Measurements from ENCODE around the gene PTPRQ.
"Not testable (repeated sequence)": the region's sequence is repeated elsewhere in the genome, so short reads cannot be mapped to it uniquely, and the experiment has no call there.

PTPRQ gene, protein sequence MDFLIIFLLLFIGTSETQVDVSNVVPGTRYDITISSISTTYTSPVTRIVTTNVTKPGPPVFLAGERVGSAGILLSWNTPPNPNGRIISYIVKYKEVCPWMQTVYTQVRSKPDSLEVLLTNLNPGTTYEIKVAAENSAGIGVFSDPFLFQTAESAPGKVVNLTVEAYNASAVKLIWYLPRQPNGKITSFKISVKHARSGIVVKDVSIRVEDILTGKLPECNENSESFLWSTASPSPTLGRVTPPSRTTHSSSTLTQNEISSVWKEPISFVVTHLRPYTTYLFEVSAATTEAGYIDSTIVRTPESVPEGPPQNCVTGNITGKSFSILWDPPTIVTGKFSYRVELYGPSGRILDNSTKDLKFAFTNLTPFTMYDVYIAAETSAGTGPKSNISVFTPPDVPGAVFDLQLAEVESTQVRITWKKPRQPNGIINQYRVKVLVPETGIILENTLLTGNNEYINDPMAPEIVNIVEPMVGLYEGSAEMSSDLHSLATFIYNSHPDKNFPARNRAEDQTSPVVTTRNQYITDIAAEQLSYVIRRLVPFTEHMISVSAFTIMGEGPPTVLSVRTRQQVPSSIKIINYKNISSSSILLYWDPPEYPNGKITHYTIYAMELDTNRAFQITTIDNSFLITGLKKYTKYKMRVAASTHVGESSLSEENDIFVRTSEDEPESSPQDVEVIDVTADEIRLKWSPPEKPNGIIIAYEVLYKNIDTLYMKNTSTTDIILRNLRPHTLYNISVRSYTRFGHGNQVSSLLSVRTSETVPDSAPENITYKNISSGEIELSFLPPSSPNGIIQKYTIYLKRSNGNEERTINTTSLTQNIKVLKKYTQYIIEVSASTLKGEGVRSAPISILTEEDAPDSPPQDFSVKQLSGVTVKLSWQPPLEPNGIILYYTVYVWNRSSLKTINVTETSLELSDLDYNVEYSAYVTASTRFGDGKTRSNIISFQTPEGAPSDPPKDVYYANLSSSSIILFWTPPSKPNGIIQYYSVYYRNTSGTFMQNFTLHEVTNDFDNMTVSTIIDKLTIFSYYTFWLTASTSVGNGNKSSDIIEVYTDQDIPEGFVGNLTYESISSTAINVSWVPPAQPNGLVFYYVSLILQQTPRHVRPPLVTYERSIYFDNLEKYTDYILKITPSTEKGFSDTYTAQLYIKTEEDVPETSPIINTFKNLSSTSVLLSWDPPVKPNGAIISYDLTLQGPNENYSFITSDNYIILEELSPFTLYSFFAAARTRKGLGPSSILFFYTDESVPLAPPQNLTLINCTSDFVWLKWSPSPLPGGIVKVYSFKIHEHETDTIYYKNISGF (N-terminal part only)

DNA sequence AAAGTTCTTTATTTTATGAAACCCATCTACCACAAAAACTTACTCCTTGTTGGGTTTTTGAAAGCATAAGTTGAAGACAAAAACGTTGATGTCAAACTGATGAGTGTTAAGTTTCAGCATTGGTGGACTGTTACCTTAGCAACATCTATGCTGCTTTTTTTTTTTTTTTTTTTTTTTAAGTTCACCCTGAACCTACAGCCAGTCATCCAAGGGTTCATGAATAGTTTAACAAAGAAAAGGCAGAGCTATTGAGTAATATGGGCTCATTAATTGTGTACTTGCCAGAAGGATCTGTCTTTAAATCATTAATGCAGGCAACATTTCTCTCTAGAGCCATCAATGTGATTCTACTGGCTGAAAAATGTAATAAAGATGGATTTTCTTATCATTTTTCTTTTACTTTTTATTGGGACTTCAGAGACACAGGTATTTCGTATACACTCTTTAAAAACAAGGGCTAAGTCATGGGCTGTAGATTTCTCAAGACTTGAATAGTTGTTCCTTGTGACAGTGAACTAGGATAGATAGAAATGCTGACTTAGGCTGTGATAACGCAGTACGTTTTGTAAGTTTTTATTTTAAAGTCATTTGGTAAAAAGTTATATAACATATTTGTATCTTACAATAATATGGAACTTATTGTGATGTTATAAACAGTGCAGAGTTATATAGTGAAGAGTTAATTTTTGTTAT lies at the start of gene PTPRQ:
Gene PTPRQ (plus strand): TSS at position 262 of the 693 bp plus-strand sequence. CDS start 111 bp downstream, at position 373.
- DNase-seq, result no peak

- DNase-seq, result no peak
These were observed 43.5 kb upstream of the PTPRQ start for GRCh38 chr12:80400571-80400991.

DNA sequence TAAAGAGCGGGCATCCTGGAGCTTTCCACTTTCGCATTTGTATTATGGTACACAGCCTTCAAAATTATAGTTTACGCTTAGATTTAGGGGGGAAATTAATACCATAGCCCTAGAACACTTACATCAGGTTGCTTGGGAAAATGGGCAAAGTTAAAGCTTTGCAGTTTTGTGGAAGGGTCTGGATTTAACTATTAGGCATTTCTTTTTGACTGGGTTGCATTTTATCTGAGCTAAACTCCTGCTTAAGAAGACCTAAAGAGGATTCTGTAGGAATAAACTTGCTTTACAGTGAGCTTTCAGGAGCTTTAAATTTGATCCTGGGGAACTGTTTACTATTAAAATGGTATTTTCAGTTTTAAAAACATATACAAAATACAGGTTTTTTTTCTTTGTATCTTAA lies 42.8 kb upstream of the PTPRQ start:
- no peak for DNase-seq

GRCh38 chr12:80404629-80405028 lies 39.4 kb upstream of the PTPRQ start:
- no peak for DNase-seq

GRCh38 chr12:80406253-80406652 lies 37.8 kb upstream of the PTPRQ start:
- no peak for DNase-seq

- DNase-seq, result no peak
These were observed 32.2 kb upstream of the PTPRQ start for GRCh38 chr12:80411787-80412186.

DNA sequence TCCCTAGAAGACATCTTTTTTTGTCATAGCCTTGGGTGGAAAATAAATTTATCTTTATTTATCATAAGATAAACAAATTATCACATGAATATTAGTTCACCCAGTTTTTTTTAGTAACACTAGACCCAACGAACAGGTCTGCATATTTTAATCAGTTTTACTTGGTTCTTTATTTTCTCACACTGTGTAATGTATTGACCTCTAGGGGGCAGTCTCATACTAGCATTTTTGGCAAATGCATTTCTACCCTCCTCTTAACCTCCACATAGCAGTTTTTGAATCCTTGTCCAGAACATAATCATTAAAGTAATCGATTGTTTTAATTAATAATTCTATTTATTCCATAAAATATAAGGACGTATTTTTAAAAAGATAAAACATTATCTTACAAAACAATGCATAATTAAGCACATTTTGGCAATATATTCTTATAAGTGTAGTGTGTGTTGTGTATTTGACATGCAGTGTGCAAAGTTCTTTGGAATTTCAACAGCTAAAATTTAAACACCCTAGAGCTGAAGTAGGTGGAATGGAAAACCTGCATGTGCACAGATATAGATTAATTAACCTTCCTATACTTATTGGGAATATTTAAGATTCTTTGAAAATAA lies 31.6 kb upstream of the PTPRQ start:
- DNase-seq, result peak; percentile 43

- no peak for DNase-seq
These were observed 30.6 kb upstream of the PTPRQ start for GRCh38 chr12:80413462-80413861.

DNA sequence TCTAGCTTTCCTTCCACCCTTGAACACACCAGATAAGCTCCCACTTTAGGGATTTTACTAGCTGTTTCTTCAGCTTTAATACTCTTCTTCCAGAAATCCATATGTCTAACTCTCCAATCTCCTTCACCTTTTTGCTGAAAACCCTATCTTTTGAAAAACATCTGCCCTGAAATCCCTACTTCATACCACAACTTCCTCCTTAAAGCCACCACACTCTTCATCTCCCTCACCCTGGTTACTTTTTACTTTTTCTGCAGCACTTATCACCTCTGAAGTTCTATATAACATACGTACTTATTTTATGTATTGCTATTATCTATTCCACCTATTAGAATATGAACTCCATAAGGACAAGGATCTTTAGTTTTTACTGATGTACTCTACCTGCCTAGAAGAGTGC lies 28.6 kb upstream of the PTPRQ start:
- DNase-seq, result no peak

DNA sequence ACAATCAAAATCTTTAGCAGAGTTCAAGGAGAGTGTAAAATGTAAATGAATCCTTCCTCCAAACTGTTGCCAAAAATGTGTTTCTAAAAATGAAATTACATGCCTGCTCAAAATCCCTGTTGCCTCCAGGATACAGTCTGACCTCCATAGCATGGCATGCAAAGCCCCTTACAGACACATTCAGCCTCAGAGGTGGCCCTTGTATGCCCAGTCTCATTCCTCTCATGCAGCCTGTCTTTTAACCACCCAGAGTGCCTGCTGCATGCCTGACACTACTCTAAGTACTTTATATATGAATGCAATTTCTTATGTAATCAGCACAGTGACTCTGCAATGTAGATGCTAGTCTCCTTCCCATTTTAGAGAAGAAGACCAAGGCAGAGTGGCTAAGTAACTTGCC lies 24.4 kb upstream of the PTPRQ start:
- no peak for DNase-seq

DNA sequence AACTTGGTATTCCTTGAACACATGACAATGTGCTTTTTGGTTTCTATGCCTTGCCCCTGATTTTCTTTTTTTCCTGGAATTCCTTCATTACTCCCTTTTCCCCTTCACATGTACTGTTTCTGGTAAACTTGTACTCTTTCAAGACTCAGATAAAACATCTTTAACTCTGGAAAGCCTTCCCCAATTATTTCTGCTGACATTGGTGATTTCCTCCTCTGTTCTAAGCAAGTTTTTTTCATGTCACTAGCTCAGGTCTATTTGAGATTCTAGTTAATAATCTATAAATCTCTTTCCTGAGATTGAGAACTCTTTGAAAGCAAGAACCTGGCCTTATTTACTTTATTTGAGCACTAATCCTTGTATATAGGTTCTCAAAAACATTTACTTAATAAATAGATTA lies 24.0 kb upstream of the PTPRQ start:
- DNase-seq, result no peak

DNA sequence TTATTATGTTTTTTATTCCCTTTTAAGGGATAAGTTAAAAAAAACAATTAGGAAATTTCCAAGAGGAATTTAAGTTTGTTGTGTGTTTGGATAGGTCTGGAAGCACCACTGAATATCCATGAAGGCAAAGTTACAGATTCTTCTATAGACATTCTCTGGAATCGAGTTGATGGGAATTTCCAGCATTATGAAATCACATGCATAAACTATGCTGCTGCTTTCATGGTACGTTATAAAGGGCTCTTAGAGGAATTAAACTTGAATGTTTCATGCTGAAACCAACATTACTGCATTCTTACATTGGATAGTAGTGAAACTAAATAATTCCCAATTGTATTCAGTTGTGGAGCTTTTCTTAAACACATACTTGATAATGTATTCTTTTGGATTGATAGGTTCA lies 21.5 kb upstream of the PTPRQ start:
- no peak for DNase-seq

- DNase-seq, result no peak
These were observed 12.0 kb upstream of the PTPRQ start for GRCh38 chr12:80432061-80432460.

DNA sequence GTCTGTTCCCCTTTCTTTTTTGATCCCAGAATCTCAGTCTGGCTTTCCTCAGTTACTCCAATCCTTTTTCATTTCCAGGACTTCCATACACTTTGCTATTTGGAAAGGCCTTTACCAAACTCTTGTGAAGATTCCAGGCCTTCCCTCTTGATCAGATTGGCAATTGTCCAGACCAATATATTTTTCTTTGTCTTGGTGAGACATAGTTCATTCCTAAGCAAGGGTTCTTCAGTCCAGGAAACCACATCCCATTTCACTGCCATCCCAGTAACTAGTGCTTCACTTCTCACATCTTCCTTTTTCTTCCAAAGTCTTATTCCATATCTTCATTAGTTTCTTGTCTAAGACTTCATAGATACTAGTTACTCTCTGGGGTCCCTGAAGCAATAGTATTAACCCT lies 2.1 kb upstream of the PTPRQ start:
- no peak for DNase-seq

DNA sequence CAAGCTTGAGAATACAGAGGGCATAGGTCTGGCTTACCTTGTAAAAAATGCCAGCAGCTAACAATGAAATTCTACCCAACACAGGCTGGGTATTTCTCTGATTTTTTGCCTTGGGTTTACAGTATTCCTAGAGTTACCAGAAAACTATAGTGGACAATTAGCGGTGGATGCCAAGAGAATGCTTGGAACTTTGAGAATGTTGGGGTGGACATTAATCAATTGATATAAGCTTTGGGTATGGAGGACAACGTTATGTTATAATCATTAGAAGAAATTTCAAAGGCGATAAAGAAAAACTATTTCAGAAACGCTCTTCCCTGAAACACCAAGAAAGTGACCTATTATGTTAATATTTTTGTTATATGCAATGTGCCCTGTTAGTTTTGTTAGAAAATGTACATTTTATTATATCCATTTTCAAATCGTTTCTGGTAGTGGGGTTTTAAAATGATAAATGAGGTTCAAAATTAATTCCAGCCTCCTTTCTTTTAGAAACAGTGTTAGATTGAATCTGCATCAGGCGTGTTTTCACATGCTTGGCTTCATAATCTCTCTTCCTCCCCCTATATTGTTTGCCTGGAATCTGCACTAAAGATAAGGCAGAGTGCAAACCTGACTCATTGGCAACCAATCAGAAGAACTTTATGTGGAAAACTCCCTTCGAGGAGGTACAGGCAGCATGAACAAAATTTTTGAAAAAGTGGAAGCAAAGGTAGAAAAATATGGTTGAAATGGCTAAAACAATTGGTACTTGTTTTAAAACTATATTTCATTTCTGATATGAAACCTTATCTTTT lies 1.4 kb upstream of the PTPRQ start:
- no peak for DNase-seq

- no peak for DNase-seq
These were observed 1.2 kb downstream of the PTPRQ start for GRCh38 chr12:80445083-80445793.

DNA sequence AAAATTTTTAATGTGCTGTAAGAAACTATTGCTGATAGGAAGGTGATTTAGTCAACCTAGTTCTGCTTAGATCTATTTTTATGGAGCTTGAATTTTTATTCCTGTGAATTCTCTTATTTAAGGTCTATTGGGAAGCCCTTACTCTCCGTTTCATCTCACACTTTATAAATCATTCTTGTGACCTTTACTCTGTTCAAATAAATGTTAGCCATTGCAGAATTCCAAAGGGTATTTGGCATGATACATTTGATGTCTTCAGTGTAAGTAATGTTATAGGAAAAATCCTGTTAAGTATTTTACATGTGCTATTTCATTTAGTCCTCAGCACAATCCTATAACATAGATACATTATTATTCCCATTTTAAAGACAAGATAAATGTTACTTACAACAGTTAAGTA lies 12.5 kb downstream of the PTPRQ start:
- DNase-seq, result no peak

DNA sequence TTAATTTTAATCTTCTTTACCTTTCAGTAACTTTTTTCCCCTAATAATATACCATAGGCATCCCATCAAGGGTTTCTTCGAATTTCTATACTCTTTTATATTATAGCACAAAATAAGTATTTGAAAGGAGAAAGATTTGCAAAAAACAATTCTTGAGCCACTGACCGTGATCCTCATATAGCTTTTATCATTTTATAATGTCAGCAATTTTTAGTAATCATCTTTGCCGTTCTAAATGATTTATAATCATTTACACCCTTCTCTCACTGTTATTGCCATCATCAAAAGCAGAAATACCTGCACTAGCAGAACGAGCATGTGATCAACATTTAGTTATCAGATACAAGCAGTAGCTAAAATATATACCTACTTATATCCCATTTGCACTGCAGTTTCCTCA lies 16.9 kb downstream of the PTPRQ start:
- no peak for DNase-seq

DNA sequence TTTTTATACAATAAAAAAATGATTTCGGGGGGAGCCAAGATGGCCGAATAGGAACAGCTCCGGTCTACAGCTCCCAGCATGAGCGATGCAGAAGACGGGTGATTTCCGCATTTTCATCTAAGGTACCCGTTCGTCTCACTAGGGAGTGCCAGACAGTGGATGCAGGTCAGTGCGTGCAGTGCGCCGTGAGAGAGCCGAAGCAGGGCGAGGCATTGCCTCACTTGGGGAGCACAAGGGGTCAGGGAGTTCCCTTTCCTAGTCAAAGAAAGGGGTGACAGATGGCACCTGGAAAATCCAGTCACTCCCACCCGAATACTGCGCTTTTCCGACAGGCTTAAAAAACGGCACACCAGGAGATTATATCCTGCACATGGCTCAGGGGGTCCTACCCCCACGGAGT lies 17.8 kb downstream of the PTPRQ start:
- not testable (repeated sequence) for DNase-seq

DNA sequence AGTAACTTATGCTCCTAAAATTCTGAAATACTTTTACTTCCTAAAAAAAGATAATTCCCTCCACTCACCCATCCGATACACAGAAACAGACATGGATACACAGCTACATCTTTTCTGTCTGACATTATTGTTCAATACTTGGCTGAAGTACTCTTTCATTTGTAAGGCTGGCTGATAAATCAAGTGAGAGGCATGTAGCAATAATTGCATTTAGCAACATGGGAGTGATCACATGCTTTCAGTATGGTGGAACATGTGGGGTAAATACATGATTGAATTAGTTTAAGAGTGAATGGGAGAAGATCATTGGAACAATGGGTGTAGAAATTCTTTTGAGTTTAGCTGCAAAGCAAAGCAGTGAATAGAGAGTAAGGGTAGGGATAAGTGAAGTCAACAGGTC lies 25.6 kb downstream of the PTPRQ start:
- no peak for DNase-seq

GRCh38 chr12:80470403-80470802 lies 26.4 kb downstream of the PTPRQ start:
- DNase-seq, result no peak
